ES-I3 (cell line): ENCODE results near the gene SLU7.

Experiments
- H3K36me3 ChIP-seq: 2 replicates; pipeline ENCODE4 v1.6.1; 2013; ENCODE audit warnings: mild to moderate bottlenecking, low read length, control low read depth, moderate library complexity; ENCODE audit not compliant: insufficient read depth
- H3K4me1 ChIP-seq: 2 replicates; pipeline ENCODE4 v1.6.1; 2013; ENCODE audit warnings: mild to moderate bottlenecking, control low read depth, low read length; ENCODE audit not compliant: insufficient read depth
- H3K9ac ChIP-seq: 2 replicates; pipeline ENCODE4 v1.6.1; 2013; ENCODE audit warnings: low read depth, mild to moderate bottlenecking, low read length, moderate library complexity
- H3K9me3 ChIP-seq: 2 replicates; pipeline ENCODE4 v1.6.1; 2013; ENCODE audit warnings: mild to moderate bottlenecking, low read length, moderate library complexity; ENCODE audit not compliant: control insufficient read depth, insufficient read depth

Gene SLU7

DNA sequence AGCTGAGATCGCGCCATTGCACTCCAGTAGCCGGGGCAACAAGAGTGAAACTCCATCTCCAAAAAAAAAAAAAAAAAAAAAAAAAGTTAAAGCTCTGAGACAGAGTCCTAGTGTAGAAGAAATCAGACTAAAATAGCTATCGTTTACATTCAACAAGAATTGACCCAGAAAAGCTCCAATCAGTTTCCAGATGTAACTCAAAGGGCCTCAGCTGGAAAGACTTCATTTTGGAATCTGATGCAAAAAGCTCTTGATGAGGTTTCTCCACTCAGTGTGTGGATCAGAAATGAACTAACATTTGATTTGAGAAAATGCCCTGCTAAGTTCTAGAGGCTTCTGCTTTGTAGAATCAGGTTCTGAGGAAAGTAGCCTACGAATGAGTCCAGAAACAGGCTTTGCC lies 41.2 kb downstream of the SLU7 start:
- Histone ChIP-seq H3K36me3 (no peaks in the 10 kb centered on the region), H3K9me3 (no peaks in the 10 kb centered on the region), H3K9ac (no peak overlapping the region), H3K4me1 (no peaks in the 10 kb centered on the region; the same call in 1 of the 2 replicates)

DNA sequence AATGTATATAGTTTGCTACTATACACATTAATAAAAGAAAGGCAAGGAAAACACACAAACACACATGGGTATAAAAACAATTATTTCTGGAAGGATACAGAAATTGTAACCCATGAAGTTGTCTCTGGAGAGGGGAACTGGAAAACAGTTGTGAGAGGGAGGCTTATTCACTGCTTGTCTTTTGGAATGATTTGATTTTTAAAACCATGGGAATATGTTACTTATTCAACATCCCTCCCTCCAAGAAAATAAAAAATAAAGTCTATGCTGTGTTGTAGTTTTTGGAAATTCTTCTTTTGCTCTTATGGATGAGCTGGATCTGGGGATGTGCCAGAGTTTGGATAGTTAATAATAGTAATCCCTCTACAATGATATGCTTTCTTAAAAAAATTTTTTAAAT lies 42.5 kb downstream of the SLU7 start:
- no peaks in the 10 kb centered on the region; the same call in 1 of the 2 replicates for H3K4me1 ChIP-seq
- H3K36me3 ChIP-seq: no peaks in the 10 kb centered on the region
- no peak overlapping the region for H3K9ac ChIP-seq
- no peaks in the 10 kb centered on the region for H3K9me3 ChIP-seq

DNA sequence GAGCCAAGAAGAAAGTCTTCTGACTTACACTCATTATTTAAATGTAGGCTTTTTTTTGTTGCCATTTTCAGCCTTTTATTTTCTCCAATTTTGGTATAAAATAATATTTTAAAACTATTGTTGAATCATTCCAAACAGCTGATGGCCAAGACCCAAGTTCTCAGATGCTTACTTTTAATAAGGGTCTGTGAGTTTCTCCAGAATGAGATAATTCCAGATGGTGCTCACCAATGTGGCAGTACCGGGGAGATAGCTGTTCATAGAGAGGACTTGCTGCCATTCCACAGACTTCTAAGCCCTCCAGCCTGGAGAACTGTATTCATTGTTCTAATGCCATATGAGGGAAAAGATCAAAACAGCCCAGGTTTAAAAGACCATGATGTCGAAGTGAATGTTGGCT lies 43.2 kb downstream of the SLU7 start:
- no peaks in the 10 kb centered on the region for H3K36me3 ChIP-seq
- no peak overlapping the region for H3K9ac ChIP-seq
- H3K9me3 ChIP-seq: no peaks in the 10 kb centered on the region
- H3K4me1 ChIP-seq: peaks cover 3% of the 10 kb centered on the region

DNA sequence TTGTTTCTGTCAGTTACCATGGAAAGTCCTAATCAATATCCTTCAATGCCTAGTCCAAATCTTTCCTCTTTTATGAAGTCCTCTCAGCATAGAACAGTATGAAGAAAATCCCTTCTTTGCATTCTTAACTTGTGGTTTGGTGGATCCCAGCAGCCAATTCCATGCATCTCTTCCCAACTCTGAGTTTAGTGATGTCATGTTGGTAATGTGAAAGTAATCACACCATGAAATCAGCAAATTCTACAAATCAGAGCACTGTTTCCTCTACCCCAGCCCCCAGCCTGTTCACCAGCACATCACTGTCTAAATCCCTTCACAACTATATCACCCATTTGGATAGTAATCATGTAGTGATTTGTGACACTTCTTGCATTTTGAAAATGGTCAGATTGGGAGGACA lies 43.7 kb downstream of the SLU7 start:
- Histone ChIP-seq H3K9me3 (no peaks in the 10 kb centered on the region), H3K4me1 (peaks cover 4% of the 10 kb centered on the region), H3K36me3 (no peaks in the 10 kb centered on the region), H3K9ac (no peak overlapping the region)

DNA sequence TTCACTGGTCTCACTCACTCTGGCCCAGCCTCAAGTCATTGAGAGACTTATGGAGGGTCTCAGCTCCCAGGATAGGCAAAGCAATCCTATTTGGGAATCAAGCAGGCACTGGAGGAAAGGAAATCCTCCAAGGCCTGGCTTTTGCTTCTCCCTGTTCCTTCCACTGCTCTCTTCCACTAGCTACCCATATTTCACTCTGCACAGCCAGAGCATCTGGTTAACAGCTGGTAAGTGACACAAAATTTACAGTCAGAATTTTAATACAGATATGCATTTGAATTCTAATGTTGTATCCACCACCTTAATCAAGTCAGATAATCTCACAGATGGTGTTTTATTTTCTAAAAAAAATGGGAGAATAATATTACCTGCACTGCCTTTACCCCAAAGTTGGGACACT lies 47.6 kb downstream of the SLU7 start:
- H3K9ac ChIP-seq: no peak overlapping the region
- peaks cover 4% of the 10 kb centered on the region; the same call in 1 of the 2 replicates for H3K4me1 ChIP-seq
- 0 out of 2 replicates have a peak, but pooled peaks cover 3% of the 10 kb centered on the region for H3K9me3 ChIP-seq
- H3K36me3 ChIP-seq: no peaks in the 10 kb centered on the region

DNA sequence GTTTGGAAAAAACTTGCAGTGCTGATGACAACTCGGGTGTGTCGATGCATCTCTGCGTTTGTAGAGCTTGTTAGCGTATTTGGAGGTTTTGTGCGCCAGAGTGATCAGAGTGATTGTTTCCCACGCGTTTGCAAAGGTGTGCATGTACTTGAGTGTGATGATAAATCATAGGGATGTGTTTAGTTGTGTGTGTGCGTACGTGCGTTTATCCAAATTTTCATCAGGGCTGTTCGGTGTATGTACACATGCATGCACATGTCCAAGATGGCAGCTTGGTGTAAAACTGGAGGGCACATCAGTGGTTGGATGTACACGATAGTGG lies 48.2 kb downstream of the SLU7 start:
- Histone ChIP-seq H3K9me3 (0 out of 2 replicates have a peak, but pooled peaks cover 3% of the 10 kb centered on the region), H3K36me3 (no peaks in the 10 kb centered on the region), H3K9ac (peak overlapping the region; percentile 63; the same call in 1 of the 2 replicates), H3K4me1 (peaks cover 4% of the 10 kb centered on the region; the same call in 1 of the 2 replicates)

DNA sequence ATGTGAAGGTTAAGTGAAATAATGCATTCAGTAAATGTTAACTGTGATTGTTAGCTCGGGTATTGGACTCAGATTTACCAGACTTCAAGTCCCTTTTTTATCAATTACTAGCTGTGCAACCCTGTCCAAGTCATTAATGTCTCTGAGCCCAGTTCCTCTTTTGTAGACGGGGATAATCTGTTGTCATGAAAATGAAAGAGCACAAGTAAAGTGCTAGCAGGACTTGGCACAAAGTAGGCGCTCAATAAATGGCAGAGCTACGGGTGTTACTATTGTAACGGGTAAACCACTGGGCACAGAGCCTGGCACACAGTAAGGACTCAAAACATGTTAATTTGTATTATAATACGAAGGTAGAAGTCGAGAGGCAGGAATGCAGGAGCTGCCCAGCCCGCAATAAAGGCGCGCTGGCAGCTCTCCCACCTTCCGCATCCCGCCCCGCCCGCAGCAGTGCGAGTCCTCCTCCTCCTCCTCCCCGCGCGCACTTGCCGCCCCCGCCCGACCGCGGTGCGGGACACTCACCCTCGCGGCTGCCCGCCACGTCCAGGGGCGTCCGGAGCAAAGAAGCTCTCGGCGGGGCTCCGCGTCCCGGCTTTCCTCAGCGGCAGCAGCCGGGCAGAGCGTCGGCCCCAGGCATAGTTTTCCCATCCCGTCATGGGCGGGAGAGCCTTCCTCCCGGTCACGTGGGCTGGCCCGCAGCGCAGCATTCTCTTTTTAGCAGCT lies 48.7 kb downstream of the SLU7 start, which contains the start of gene C1QTNF2:
Gene C1QTNF2 (minus strand): TSS at position 637 of the 723 bp plus-strand sequence. CDS start 15,615 bp downstream, outside the sequence.
- Histone ChIP-seq H3K9me3 (0 out of 2 replicates have a peak, but pooled peaks cover 3% of the 10 kb centered on the region), H3K9ac (peak within 1 kb of the TSS; percentile 63), H3K36me3 (no peaks in the 10 kb centered on the region), H3K4me1 (peaks cover 4% of the 10 kb centered on the region; the same call in 1 of the 2 replicates)

DNA sequence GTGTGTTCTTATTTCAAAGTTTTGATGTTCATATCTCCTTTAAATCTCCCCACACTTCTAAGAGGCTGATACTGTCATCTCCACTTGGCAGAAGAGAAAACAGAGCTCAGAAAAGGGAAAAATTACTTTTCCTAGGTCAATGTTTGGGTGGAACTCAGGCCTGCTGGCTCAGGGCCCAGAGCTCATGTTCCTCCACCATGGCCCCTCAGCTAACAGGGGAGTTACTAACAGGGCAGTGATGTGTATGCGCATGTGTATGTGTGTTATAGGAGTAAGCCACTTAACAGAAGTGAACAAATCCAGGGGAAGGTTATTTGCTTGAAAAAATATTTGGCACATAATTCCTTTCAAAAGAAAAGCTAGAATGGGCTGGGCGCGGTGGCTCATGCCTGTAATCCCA lies 51.0 kb downstream of the SLU7 start:
- no peak overlapping the region for H3K9ac ChIP-seq
- H3K4me1 ChIP-seq: peaks cover 8% of the 10 kb centered on the region; the same call in 1 of the 2 replicates
- H3K9me3 ChIP-seq: 0 out of 2 replicates have a peak, but pooled peaks cover 3% of the 10 kb centered on the region
- no peaks in the 10 kb centered on the region for H3K36me3 ChIP-seq

DNA sequence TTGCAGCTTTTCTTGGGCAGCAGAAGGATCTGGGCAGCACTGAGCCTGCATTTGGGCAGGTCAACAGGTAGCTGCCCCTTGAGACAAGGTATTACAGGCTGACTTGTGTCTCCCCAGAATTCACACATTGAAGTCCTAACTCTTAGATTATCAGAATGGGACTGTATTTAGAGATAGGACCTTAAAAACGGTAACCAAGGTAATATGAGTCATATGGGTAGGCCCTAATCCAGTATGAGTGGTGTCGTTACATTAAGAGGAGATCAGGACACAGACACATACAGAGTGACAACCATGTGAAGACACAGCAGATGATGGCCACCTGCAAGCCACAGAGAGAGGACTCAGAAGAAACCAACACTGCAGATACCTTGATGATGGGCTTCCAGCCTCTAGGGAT lies 51.6 kb downstream of the SLU7 start:
- H3K9me3 ChIP-seq: 0 out of 2 replicates have a peak, but pooled peaks cover 3% of the 10 kb centered on the region
- no peak overlapping the region for H3K9ac ChIP-seq
- H3K4me1 ChIP-seq: peaks cover 8% of the 10 kb centered on the region; the same call in 1 of the 2 replicates
- no peaks in the 10 kb centered on the region for H3K36me3 ChIP-seq

DNA sequence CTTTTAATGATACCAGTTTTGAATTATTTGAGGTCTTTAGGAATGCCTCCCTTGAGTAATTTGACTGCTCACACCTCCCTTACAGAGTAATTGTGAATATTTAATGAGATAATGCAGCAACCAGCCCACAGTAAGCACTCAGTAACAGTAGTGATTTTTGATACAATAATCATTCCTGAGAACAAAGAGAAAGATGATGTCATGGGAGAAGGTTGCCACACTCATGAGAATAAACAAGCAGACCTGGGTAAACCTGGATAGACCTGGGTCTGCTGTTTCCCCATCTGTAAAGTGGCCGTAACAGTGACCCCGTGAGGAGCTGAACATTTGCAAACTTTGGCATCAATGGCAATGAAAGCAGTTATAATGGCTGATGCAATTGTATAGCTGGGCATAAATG lies 52.7 kb downstream of the SLU7 start:
- Histone ChIP-seq H3K9me3 (0 out of 2 replicates have a peak, but pooled peaks cover 3% of the 10 kb centered on the region), H3K4me1 (peaks cover 8% of the 10 kb centered on the region; the same call in 1 of the 2 replicates), H3K9ac (no peak overlapping the region), H3K36me3 (no peaks in the 10 kb centered on the region)

DNA sequence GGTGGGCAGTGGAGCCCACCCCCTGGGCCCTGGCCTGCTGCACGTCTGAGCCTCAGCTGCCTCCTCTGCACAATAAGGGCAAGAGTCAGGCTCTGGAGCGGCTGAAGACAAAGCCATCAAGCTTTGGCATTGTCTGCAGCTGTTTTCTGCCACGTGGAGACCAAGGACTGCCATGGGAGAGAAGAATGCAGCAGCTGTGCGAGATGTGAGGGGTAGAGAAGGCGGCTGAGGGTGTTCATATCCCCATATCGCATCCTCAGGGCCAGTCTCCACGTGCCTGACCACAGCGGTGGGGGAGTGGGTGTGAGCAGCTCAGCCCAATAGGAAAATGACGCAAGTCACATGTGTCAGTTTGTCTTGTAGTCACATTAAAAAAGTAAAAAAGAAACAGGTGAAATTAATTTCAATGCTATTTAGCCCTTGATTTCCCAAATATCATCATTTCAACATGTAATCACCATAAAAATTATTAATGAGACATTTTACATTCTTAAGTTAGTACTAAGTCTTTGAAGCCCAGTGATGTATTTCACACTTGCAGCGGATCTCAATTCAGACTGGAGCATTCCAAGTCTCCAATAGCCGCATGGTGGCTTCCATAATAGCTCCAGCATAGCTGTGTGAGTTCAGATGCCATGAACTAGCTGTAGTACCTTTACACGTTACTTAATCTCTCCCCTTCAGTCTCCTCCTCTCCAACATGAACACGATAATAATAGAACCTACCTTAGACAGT lies 55.1 kb downstream of the SLU7 start:
- no peak overlapping the region for H3K9ac ChIP-seq
- no peaks in the 10 kb centered on the region for H3K36me3 ChIP-seq
- H3K9me3 ChIP-seq: 0 out of 2 replicates have a peak, but pooled peaks cover 3% of the 10 kb centered on the region
- H3K4me1 ChIP-seq: peaks cover 16% of the 10 kb centered on the region; the same call in 1 of the 2 replicates

DNA sequence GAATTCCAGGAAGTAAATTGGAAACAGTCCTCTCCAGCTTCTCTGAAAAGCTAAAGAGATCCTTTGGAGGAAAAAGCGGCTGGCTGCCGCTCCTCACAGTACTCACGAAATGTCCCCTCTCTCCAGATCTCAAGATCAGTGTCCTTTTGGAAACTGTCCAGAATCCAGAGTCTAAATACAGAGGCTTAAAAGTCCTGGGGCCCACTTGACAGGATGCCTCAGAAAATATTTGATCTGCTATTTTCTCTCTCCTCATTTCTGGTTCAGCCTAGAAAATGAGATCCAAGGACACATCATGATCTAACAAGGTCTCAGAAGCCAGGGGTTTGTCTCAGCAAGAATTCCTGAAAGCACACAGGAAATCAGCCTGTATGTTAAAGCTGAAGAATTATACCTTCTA lies 55.7 kb downstream of the SLU7 start:
- no peaks in the 10 kb centered on the region for H3K36me3 ChIP-seq
- H3K9me3 ChIP-seq: no peaks in the 10 kb centered on the region
- peaks cover 16% of the 10 kb centered on the region; the same call in 1 of the 2 replicates for H3K4me1 ChIP-seq
- H3K9ac ChIP-seq: no peak overlapping the region

DNA sequence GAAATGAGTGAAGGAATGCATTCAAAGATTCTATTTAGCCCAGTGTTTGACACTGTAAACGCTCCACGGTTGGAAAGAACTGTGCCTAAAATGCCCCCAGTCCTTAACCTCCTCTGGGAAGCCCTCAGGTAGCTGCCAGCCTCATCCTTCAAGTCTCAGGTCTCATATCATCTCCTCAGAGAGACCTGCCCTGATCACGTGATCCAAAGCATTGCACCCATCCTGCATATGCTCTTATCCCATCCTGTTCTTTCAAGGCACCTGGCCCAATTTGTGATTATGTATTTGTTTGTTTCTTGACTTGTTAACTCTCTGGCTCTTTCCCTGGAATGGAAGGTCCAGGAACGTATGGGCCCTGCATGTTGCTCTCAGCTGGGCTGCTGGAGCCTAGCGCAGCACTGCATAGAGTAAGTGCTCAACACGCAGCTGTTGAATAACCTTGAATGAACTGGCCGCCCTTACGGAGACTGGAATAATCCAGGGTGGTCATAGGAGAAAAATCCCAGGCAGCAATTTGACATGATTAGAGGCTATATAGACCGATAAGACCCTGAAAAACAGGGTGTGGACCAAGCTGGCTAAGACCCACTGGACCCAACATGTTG lies 57.2 kb downstream of the SLU7 start:
- no peak overlapping the region for H3K9ac ChIP-seq
- H3K9me3 ChIP-seq: no peaks in the 10 kb centered on the region
- H3K4me1 ChIP-seq: peaks cover 16% of the 10 kb centered on the region; the same call in 1 of the 2 replicates
- no peaks in the 10 kb centered on the region for H3K36me3 ChIP-seq

DNA sequence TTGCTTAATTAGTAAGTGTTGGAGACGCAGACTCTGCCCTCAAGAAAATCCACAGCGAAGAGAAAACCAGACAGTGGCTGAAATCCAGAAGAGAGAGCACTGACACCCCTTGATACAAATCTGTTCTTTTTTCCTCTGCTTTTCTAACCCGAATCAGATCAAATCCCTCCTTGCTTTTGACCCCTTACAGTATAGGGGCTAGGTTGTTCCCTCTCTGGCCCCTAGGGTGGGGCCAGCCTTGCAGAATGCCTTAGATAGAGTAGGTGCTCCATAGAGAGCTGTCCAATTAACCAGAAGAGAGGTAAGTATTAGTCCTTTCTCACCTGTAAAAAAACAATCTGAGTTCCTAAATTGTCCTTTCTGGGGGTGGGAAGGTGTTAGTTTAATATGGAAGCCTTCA lies 58.6 kb downstream of the SLU7 start:
- Histone ChIP-seq H3K4me1 (peaks cover 16% of the 10 kb centered on the region; the same call in 1 of the 2 replicates), H3K36me3 (no peaks in the 10 kb centered on the region), H3K9me3 (no peaks in the 10 kb centered on the region), H3K9ac (no peak overlapping the region)
